ENCODE measurements around the gene KCNJ10.

The KCNJ10 gene

GRCh38 chr1:160116283-160117147 lies 46.6 kb upstream of the KCNJ10 start:
- Histone ChIP-seq H3K4ac (ENCODE audit: low read length) (peak overlapping the region; percentile 37), H2AK5ac (ENCODE audit: low read depth, low read length) (peak overlapping the region; percentile 38), H3K14ac (ENCODE audit: low read length) (no peak overlapping the region), H3K4me3 (ENCODE audit: low read length in 2 of 2) (peak overlapping the region; percentile 23 to 77), H3K18ac (ENCODE audit: low read length) (peak overlapping the region; percentile 71), H3K4me1 (ENCODE audit: control insufficient read depth in 2 of 2, insufficient read depth in 1 of 2, low read depth in 1 of 2, low read length in 2 of 2) (peaks cover 50 to 55% of the 10 kb centered on the region in 2 donors), H4K91ac (ENCODE audit: low read depth, low read length, poor library complexity) (no peak overlapping the region), H2BK120ac (ENCODE audit: low read depth, low read length) (no peak overlapping the region), H3K9me3 (replicated peaks in 1 of 2; ENCODE audit: control insufficient read depth in 2 of 2, insufficient read depth in 1 of 2, low read depth in 1 of 2, low read length in 2 of 2) (no peaks in the 10 kb centered on the region), H4K8ac (ENCODE audit: low read depth, low read length) (no peak overlapping the region), H3K9ac (ENCODE audit: low read depth, low read length, poor library complexity) (peak overlapping the region; percentile 81), H2BK15ac (ENCODE audit: low read length) (peak overlapping the region; percentile 43), H3K4me2 (ENCODE audit: insufficient read depth, low read length, poor library complexity, severe bottlenecking) (peak overlapping the region; percentile 83), H3K27me3 (ENCODE audit: control insufficient read depth in 3 of 3, insufficient read depth in 3 of 3, low read depth in 1 of 3, low read length in 3 of 3) (no peaks in the 10 kb centered on the region), H2AFZ (ENCODE audit: low read length) (no peak overlapping the region), H3K27ac (replicated peaks; ENCODE audit: low read length) (peak overlapping the region; percentile 57), H2BK12ac (ENCODE audit: low read length) (no peak overlapping the region), H3K23ac (ENCODE audit: low read depth, low read length, poor library complexity) (no peak overlapping the region), H2BK5ac (ENCODE audit: low read length) (no peak overlapping the region), H3K36me3 (replicated peaks in 1 of 2; ENCODE audit: control insufficient read depth in 2 of 2, insufficient read depth in 2 of 2, low read length in 2 of 2) (peaks cover 0 to 6% of the 10 kb centered on the region in 2 donors), H3K79me1 (ENCODE audit: low read depth, low read length) (peaks cover 5% of the 10 kb centered on the region)
- DNase-seq (ENCODE audit: low spot score), result no peak
- no CpG with 5 or more reads among the region's 12 CpGs for WGBS, 2 donors (ENCODE audit: extremely low coverage in 2 of 2, insufficient read length in 2 of 2, insufficient replicate concordance in 1 of 2)

- Histone ChIP-seq H3K14ac (ENCODE audit: low read length) (peak within 1 kb of the TSS; percentile 77), H4K91ac (ENCODE audit: low read depth, low read length, poor library complexity) (no peak within 1 kb of the TSS), H2BK15ac (ENCODE audit: low read length) (peak within 1 kb of the TSS; percentile 43), H3K23ac (ENCODE audit: low read depth, low read length, poor library complexity) (peak within 1 kb of the TSS; percentile 8), H3K27me3 (ENCODE audit: control insufficient read depth in 3 of 3, insufficient read depth in 3 of 3, low read depth in 1 of 3, low read length in 3 of 3) (no peaks in the 10 kb centered on the region), H3K27ac (replicated peaks; ENCODE audit: low read length) (peak within 1 kb of the TSS; percentile 57), H2BK5ac (ENCODE audit: low read length) (no peak within 1 kb of the TSS), H2AK5ac (ENCODE audit: low read depth, low read length) (peak within 1 kb of the TSS; percentile 38), H3K4me2 (ENCODE audit: insufficient read depth, low read length, poor library complexity, severe bottlenecking) (peak within 1 kb of the TSS; percentile 83), H3K79me1 (ENCODE audit: low read depth, low read length) (peaks cover 3% of the 10 kb centered on the region), H2AFZ (ENCODE audit: low read length) (peak within 1 kb of the TSS; percentile 70), H3K9me3 (replicated peaks in 1 of 2; ENCODE audit: control insufficient read depth in 2 of 2, insufficient read depth in 1 of 2, low read depth in 1 of 2, low read length in 2 of 2) (no peaks in the 10 kb centered on the region), H3K18ac (ENCODE audit: low read length) (peak within 1 kb of the TSS; percentile 71), H3K36me3 (replicated peaks in 1 of 2; ENCODE audit: control insufficient read depth in 2 of 2, insufficient read depth in 2 of 2, low read length in 2 of 2) (no peaks in the 10 kb centered on the region), H3K4me1 (ENCODE audit: control insufficient read depth in 2 of 2, insufficient read depth in 1 of 2, low read depth in 1 of 2, low read length in 2 of 2) (peaks cover 50 to 55% of the 10 kb centered on the region in 2 donors), H2BK12ac (ENCODE audit: low read length) (no peak within 1 kb of the TSS), H2BK120ac (ENCODE audit: low read depth, low read length) (no peak within 1 kb of the TSS), H3K9ac (ENCODE audit: low read depth, low read length, poor library complexity) (peak within 1 kb of the TSS; percentile 81), H3K4ac (ENCODE audit: low read length) (no peak within 1 kb of the TSS), H4K8ac (ENCODE audit: low read depth, low read length) (no peak within 1 kb of the TSS), H3K4me3 (ENCODE audit: low read length in 2 of 2) (peak within 1 kb of the TSS; percentile 23 to 77)
- no CpG with 5 or more reads among the region's 16 CpGs for WGBS, 2 donors (ENCODE audit: extremely low coverage in 2 of 2, insufficient read length in 2 of 2, insufficient replicate concordance in 1 of 2)
- peak; percentile 66 for DNase-seq (ENCODE audit: low spot score)
Measured at GRCh38 chr1:160115545-160116282, 45.8 kb upstream of the KCNJ10 start, which contains the start of gene ATP1A2. ATP1A2 (plus strand) TSS chr1:160115759; CDS start chr1:160115862, 103 bp downstream.

DNA sequence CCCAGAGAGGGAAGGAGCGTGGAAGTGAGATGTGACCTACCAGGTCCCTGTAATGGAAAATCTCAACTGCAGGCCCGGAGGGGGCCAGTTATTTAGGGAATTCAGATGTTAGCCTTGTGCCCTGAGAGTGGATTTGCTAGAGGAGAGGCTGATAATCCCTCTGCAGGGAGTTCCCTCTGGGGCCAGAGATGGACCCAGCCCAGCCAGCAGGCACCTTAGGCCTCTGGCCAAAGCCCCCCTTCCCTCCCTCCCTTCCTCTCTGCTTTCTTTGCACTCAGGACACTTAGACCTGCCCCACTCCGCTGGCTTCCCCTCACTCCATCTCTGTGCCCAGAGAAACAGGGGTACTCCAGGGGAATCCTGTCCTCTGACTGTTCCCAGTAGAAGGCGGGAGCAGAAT lies 44.1 kb upstream of the KCNJ10 start:
- no peak overlapping the region for H3K14ac ChIP-seq (ENCODE audit: low read length)
- no peak overlapping the region for H2BK120ac ChIP-seq (ENCODE audit: low read depth, low read length)
- H3K27ac ChIP-seq (replicated peaks; ENCODE audit: low read length), result peak overlapping the region; percentile 25
- H3K9me3 ChIP-seq (replicated peaks in 1 of 2; ENCODE audit: control insufficient read depth in 2 of 2, insufficient read depth in 1 of 2, low read depth in 1 of 2, low read length in 2 of 2), result no peaks in the 10 kb centered on the region
- H3K23ac ChIP-seq (ENCODE audit: low read depth, low read length, poor library complexity), result no peak overlapping the region
- DNase-seq (ENCODE audit: low spot score), result no peak
- H2BK5ac ChIP-seq (ENCODE audit: low read length), result no peak overlapping the region
- peak overlapping the region; percentile 20 for H2AK5ac ChIP-seq (ENCODE audit: low read depth, low read length)
- no peak overlapping the region for H4K91ac ChIP-seq (ENCODE audit: low read depth, low read length, poor library complexity)
- H2BK12ac ChIP-seq (ENCODE audit: low read length), result no peak overlapping the region
- H3K4me1 ChIP-seq (ENCODE audit: control insufficient read depth in 2 of 2, insufficient read depth in 1 of 2, low read depth in 1 of 2, low read length in 2 of 2), result peaks cover 58 to 67% of the 10 kb centered on the region in 2 donors
- no peak overlapping the region for H3K4me3 ChIP-seq (ENCODE audit: low read length in 2 of 2)
- no CpG with 5 or more reads among the region's 4 CpGs for WGBS, 2 donors (ENCODE audit: extremely low coverage in 2 of 2, insufficient read length in 2 of 2, insufficient replicate concordance in 1 of 2)
- H3K4me2 ChIP-seq (ENCODE audit: insufficient read depth, low read length, poor library complexity, severe bottlenecking), result no peak overlapping the region
- H4K8ac ChIP-seq (ENCODE audit: low read depth, low read length), result no peak overlapping the region
- H3K18ac ChIP-seq (ENCODE audit: low read length), result no peak overlapping the region
- H3K36me3 ChIP-seq (replicated peaks in 1 of 2; ENCODE audit: control insufficient read depth in 2 of 2, insufficient read depth in 2 of 2, low read length in 2 of 2), result no peaks in the 10 kb centered on the region
- peak overlapping the region; percentile 32 for H2AFZ ChIP-seq (ENCODE audit: low read length)
- H3K4ac ChIP-seq (ENCODE audit: low read length), result no peak overlapping the region
- H3K9ac ChIP-seq (ENCODE audit: low read depth, low read length, poor library complexity), result no peak overlapping the region
- H2BK15ac ChIP-seq (ENCODE audit: low read length), result peak overlapping the region; percentile 32
- no peaks in the 10 kb centered on the region for H3K27me3 ChIP-seq (ENCODE audit: control insufficient read depth in 3 of 3, insufficient read depth in 3 of 3, low read depth in 1 of 3, low read length in 3 of 3)
- H3K79me1 ChIP-seq (ENCODE audit: low read depth, low read length), result peaks cover 3% of the 10 kb centered on the region

DNA sequence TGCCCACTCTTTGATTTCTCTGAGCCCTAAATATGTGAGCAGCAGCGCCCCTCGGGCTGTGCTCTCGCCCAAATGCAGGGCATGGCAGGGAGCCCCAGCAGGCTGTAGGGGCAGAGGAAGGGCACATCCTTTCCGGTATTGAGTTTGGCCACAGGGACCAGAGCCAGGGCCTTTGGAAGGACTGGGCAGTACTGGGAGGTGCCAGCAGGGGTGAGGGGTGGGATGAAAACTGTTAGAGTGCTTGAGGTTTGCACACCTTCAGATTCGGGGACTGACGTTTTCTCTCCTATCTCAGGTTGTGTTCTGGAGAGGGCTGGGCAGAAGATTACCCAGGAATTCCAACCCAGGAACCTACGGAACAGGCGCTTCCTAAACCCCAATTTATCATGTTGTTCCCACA lies 43.4 kb upstream of the KCNJ10 start:
- no peak overlapping the region for H3K4me3 ChIP-seq (ENCODE audit: low read length in 2 of 2)
- peak overlapping the region; percentile 53 for H2BK12ac ChIP-seq (ENCODE audit: low read length)
- no peak overlapping the region for H2BK15ac ChIP-seq (ENCODE audit: low read length)
- no peak overlapping the region for H2BK5ac ChIP-seq (ENCODE audit: low read length)
- no peaks in the 10 kb centered on the region for H3K36me3 ChIP-seq (replicated peaks in 1 of 2; ENCODE audit: control insufficient read depth in 2 of 2, insufficient read depth in 2 of 2, low read length in 2 of 2)
- peaks cover 3% of the 10 kb centered on the region for H3K79me1 ChIP-seq (ENCODE audit: low read depth, low read length)
- H2AFZ ChIP-seq (ENCODE audit: low read length), result no peak overlapping the region
- no peaks in the 10 kb centered on the region for H3K27me3 ChIP-seq (ENCODE audit: control insufficient read depth in 3 of 3, insufficient read depth in 3 of 3, low read depth in 1 of 3, low read length in 3 of 3)
- H3K4ac ChIP-seq (ENCODE audit: low read length), result no peak overlapping the region
- no peak overlapping the region for H3K4me2 ChIP-seq (ENCODE audit: insufficient read depth, low read length, poor library complexity, severe bottlenecking)
- H3K9me3 ChIP-seq (replicated peaks in 1 of 2; ENCODE audit: control insufficient read depth in 2 of 2, insufficient read depth in 1 of 2, low read depth in 1 of 2, low read length in 2 of 2), result no peaks in the 10 kb centered on the region
- WGBS, 2 donors (ENCODE audit: extremely low coverage in 2 of 2, insufficient read length in 2 of 2, insufficient replicate concordance in 1 of 2), result no CpG with 5 or more reads among the region's 8 CpGs
- no peak overlapping the region for H2BK120ac ChIP-seq (ENCODE audit: low read depth, low read length)
- no peak overlapping the region for H3K9ac ChIP-seq (ENCODE audit: low read depth, low read length, poor library complexity)
- peak overlapping the region; percentile 25 for H3K27ac ChIP-seq (replicated peaks; ENCODE audit: low read length)
- H3K14ac ChIP-seq (ENCODE audit: low read length), result no peak overlapping the region
- no peak for DNase-seq (ENCODE audit: low spot score)
- no peak overlapping the region for H4K8ac ChIP-seq (ENCODE audit: low read depth, low read length)
- peaks cover 59 to 72% of the 10 kb centered on the region in 2 donors for H3K4me1 ChIP-seq (ENCODE audit: control insufficient read depth in 2 of 2, insufficient read depth in 1 of 2, low read depth in 1 of 2, low read length in 2 of 2)
- H4K91ac ChIP-seq (ENCODE audit: low read depth, low read length, poor library complexity), result no peak overlapping the region
- H2AK5ac ChIP-seq (ENCODE audit: low read depth, low read length), result no peak overlapping the region
- H3K23ac ChIP-seq (ENCODE audit: low read depth, low read length, poor library complexity), result no peak overlapping the region
- peak overlapping the region; percentile 23 for H3K18ac ChIP-seq (ENCODE audit: low read length)

Data from neuronal stem cell (in vitro differentiated cells).